Measurements from ENCODE around the gene ALPK3.

The ALPK3 gene

DNA sequence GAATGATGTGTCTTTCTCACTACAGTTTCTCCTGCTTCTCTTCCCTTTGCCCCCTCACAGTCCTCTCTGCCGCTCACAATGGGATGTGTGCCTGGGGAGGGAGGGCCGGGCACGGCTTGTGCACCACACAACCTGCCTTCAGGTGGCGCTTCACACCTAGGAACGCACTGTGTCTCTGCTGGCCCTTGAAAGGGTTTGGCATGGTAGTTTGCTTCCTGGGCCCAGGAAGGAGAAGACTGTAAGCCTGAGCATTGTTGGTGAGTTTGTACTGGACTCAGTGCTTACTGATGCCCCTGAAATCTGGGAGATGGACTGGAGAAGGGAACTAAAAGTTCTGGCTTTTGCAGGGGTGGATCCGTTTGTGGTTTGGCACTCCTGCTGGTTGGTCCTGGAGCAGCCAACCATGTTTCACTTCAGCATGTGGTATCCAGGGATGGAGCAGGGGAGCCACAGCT, 9.2 kb downstream of the ALPK3 start:
- TF ChIP-seq YY1 (IDR thresholded peaks at IDR 0.05; ENCODE audit: low read depth) (no peak), EGR1 (IDR thresholded peaks at IDR 0.05) (no peak), RAD21 (IDR thresholded peaks at IDR 0.05; ENCODE audit: low read depth) (peak; percentile 93), ZBTB7A (IDR thresholded peaks at IDR 0.05; ENCODE audit: low read depth) (no peak), FOXM1 (IDR thresholded peaks at IDR 0.05; ENCODE audit: borderline replicate concordance, low read depth) (no peak)
- TF ChIP-seq, protein P1, sequence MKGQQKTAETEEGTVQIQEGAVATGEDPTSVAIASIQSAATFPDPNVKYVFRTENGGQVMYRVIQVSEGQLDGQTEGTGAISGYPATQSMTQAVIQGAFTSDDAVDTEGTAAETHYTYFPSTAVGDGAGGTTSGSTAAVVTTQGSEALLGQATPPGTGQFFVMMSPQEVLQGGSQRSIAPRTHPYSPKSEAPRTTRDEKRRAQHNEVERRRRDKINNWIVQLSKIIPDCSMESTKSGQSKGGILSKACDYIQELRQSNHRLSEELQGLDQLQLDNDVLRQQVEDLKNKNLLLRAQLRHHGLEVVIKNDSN (IDR thresholded peaks at IDR 0.05): no peak
- TF ChIP-seq, protein P2, sequence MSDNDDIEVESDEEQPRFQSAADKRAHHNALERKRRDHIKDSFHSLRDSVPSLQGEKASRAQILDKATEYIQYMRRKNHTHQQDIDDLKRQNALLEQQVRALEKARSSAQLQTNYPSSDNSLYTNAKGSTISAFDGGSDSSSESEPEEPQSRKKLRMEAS (IDR thresholded peaks at IDR 0.05): peak; percentile 33; the same call in 1 of the 2 replicates

DNA sequence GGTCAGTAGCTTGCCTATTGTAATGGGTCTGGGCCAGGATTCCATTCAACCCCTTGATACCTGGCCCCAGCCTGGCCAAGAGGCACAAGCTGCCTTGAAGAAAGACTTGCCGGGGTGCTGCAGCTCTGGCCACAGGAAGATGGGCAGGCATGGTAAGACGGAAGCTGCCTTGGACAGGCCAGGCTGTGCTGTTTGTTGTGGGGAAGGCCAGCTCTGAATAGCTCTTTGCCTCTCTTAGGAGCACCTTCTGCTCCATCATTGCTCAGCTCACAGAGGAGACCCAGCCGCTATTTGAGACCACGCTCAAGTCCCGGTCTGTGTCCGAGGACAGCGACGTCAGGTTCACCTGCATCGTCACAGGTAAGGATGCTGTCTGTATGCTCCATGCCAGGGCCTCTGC, 10.1 kb downstream of the ALPK3 start:
- no peak for TF ChIP-seq NFIC (IDR thresholded peaks at IDR 0.05)
- TF ChIP-seq, protein P3, sequence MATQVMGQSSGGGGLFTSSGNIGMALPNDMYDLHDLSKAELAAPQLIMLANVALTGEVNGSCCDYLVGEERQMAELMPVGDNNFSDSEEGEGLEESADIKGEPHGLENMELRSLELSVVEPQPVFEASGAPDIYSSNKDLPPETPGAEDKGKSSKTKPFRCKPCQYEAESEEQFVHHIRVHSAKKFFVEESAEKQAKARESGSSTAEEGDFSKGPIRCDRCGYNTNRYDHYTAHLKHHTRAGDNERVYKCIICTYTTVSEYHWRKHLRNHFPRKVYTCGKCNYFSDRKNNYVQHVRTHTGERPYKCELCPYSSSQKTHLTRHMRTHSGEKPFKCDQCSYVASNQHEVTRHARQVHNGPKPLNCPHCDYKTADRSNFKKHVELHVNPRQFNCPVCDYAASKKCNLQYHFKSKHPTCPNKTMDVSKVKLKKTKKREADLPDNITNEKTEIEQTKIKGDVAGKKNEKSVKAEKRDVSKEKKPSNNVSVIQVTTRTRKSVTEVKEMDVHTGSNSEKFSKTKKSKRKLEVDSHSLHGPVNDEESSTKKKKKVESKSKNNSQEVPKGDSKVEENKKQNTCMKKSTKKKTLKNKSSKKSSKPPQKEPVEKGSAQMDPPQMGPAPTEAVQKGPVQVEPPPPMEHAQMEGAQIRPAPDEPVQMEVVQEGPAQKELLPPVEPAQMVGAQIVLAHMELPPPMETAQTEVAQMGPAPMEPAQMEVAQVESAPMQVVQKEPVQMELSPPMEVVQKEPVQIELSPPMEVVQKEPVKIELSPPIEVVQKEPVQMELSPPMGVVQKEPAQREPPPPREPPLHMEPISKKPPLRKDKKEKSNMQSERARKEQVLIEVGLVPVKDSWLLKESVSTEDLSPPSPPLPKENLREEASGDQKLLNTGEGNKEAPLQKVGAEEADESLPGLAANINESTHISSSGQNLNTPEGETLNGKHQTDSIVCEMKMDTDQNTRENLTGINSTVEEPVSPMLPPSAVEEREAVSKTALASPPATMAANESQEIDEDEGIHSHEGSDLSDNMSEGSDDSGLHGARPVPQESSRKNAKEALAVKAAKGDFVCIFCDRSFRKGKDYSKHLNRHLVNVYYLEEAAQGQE (IDR thresholded peaks at IDR 0.05; ENCODE audit: low read depth): no peak
- TF ChIP-seq CEBPB (IDR thresholded peaks at IDR 0.05): no peak
- no peak for TF ChIP-seq CREB1 (IDR thresholded peaks at IDR 0.05; ENCODE audit: low read depth)
- TF ChIP-seq YY1 (IDR thresholded peaks at IDR 0.05; ENCODE audit: low read depth): no peak
- TF ChIP-seq EGR1 (IDR thresholded peaks at IDR 0.05): no peak
- TF ChIP-seq ZBTB7A (IDR thresholded peaks at IDR 0.05; ENCODE audit: low read depth): no peak
- TF ChIP-seq TEAD4 (IDR thresholded peaks at IDR 0.05): no peak
- TF ChIP-seq FOXM1 (IDR thresholded peaks at IDR 0.05; ENCODE audit: borderline replicate concordance, low read depth): no peak
- TF ChIP-seq, protein P1 (IDR thresholded peaks at IDR 0.05): no peak
- no peak for TF ChIP-seq TCF12 (IDR thresholded peaks at IDR 0.05; ENCODE audit: low read depth)
- TF ChIP-seq, protein P2 (IDR thresholded peaks at IDR 0.05): no peak
- TF ChIP-seq RAD21 (IDR thresholded peaks at IDR 0.05; ENCODE audit: low read depth): no peak
- no peak for TF ChIP-seq TAF1 (IDR thresholded peaks at IDR 0.05; ENCODE audit: low read depth)

DNA sequence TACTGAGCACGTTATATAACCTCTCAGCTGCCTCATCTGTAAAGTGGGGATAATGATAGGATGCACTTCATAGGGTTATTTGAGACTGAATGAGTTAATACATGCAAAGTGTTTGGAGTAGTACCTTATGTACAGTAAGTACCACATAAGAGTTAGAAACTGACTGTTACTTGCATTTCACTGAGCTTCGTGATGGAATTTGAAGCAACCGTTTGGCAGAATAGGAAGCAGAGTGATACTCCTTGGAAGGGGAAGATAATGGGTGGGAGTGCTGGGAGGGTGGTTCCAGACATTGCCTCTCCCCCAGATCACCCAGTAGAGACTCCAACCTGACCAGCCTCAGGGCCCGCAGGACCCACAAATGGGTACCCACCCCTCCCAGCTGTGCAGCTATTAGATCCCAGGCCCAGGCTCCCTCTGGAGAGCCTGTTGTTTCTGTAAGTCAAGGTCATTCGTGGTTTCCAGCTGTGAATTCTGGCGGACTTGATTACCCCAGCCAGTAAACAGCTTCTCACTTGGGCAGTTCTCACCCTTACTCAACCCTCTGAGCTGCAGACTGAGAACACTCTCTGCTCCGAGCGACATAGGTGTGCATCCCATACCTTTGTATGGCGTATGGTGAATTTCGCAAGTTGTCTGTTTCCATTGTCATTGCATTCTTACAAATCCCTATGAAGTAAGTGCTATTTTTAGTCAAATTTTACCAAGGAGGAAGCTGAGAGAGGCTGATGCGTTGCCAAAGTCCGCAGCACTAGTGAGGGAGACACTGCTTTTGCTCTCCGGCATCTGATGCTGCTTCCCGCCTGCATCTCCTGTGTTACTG, 11.1 kb downstream of the ALPK3 start:
- TF ChIP-seq CREB1 (IDR thresholded peaks at IDR 0.05; ENCODE audit: low read depth): no peak
- no peak for TF ChIP-seq ZBTB7A (IDR thresholded peaks at IDR 0.05; ENCODE audit: low read depth)
- TF ChIP-seq, protein P3 (IDR thresholded peaks at IDR 0.05; ENCODE audit: low read depth): no peak
- no peak for TF ChIP-seq TCF12 (IDR thresholded peaks at IDR 0.05; ENCODE audit: low read depth)
- TF ChIP-seq RAD21 (IDR thresholded peaks at IDR 0.05; ENCODE audit: low read depth): no peak
- TF ChIP-seq EP300 (IDR thresholded peaks at IDR 0.05; ENCODE audit: borderline replicate concordance): no peak
- TF ChIP-seq, protein P1 (IDR thresholded peaks at IDR 0.05): no peak
- no peak for TF ChIP-seq TAF1 (IDR thresholded peaks at IDR 0.05; ENCODE audit: low read depth)
- TF ChIP-seq NFIC (IDR thresholded peaks at IDR 0.05): no peak
- no peak for TF ChIP-seq FOXM1 (IDR thresholded peaks at IDR 0.05; ENCODE audit: borderline replicate concordance, low read depth)

DNA sequence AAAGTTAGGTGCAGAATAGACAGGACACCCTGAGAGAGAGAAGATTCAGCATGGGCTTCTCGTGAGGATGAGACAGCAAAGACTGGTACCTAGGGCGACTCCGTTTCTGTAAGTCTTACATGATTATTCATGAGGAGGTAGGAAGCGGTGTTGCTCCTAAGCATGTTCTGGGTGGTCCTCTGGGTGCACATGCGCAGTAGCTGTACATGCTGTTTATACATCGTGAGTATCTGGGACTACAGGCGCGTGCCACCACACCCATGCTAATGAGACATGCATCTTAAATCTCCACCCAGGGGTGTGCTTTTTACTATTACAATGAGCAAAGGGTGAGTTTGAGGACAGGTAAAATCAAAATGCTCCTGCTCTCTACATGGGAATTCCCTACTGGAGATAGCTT, 12.3 kb downstream of the ALPK3 start:
- TF ChIP-seq CEBPB (IDR thresholded peaks at IDR 0.05) (no peak), ZBTB7A (IDR thresholded peaks at IDR 0.05; ENCODE audit: low read depth) (no peak), EP300 (IDR thresholded peaks at IDR 0.05; ENCODE audit: borderline replicate concordance) (no peak), CREB1 (IDR thresholded peaks at IDR 0.05; ENCODE audit: low read depth) (no peak), TEAD4 (IDR thresholded peaks at IDR 0.05) (no peak), EGR1 (IDR thresholded peaks at IDR 0.05) (no peak), TCF12 (IDR thresholded peaks at IDR 0.05; ENCODE audit: low read depth) (no peak)
- TF ChIP-seq, protein P2 (IDR thresholded peaks at IDR 0.05): no peak

DNA sequence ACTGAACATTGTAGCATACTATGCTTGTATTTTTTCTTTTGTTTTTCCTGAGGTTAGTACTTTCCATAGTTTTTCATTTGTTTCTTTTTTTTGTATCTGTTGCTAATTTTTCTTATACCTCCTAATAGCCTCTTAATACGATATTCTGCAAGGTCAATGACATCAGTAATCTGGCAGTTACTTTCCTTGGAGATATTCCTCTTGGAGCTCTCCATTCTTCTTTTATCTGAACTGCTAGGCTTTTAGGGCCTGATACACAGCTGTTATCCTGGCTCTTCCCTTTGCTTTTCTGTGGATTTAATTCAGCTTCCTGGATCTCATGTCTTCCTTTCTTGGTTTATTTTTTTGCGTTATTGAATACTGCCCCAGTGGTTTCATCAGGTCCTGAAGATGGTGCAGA, 12.9 kb downstream of the ALPK3 start:
- no peak for TF ChIP-seq ZBTB7A (IDR thresholded peaks at IDR 0.05; ENCODE audit: low read depth)
- no peak for TF ChIP-seq CREB1 (IDR thresholded peaks at IDR 0.05; ENCODE audit: low read depth)
- no peak for TF ChIP-seq TCF12 (IDR thresholded peaks at IDR 0.05; ENCODE audit: low read depth)
- no peak for TF ChIP-seq EP300 (IDR thresholded peaks at IDR 0.05; ENCODE audit: borderline replicate concordance)
- TF ChIP-seq NFIC (IDR thresholded peaks at IDR 0.05): no peak
- TF ChIP-seq FOXM1 (IDR thresholded peaks at IDR 0.05; ENCODE audit: borderline replicate concordance, low read depth): no peak
- TF ChIP-seq RAD21 (IDR thresholded peaks at IDR 0.05; ENCODE audit: low read depth): no peak
- TF ChIP-seq, protein P2 (IDR thresholded peaks at IDR 0.05): no peak
- TF ChIP-seq, protein P3 (IDR thresholded peaks at IDR 0.05; ENCODE audit: low read depth): no peak
- TF ChIP-seq CEBPB (IDR thresholded peaks at IDR 0.05): no peak

All from Ishikawa (cell line).